Hematopoietic multipotent progenitor cell treated with erythropoietin and hydrocortisone succinate and interleukin-3 and kit ligand, for 4 days (in vitro differentiated cells): Measurements from ENCODE around the gene SLIT3.
A peak's percentile ranks its signal among the peaks of the same experiment; 100 is the strongest.

Source experiments
- DNase-seq: peaks from one replicate; pipeline ENCODE4 v3.0.0-alpha.2; 2015

SLIT3 gene

DNA sequence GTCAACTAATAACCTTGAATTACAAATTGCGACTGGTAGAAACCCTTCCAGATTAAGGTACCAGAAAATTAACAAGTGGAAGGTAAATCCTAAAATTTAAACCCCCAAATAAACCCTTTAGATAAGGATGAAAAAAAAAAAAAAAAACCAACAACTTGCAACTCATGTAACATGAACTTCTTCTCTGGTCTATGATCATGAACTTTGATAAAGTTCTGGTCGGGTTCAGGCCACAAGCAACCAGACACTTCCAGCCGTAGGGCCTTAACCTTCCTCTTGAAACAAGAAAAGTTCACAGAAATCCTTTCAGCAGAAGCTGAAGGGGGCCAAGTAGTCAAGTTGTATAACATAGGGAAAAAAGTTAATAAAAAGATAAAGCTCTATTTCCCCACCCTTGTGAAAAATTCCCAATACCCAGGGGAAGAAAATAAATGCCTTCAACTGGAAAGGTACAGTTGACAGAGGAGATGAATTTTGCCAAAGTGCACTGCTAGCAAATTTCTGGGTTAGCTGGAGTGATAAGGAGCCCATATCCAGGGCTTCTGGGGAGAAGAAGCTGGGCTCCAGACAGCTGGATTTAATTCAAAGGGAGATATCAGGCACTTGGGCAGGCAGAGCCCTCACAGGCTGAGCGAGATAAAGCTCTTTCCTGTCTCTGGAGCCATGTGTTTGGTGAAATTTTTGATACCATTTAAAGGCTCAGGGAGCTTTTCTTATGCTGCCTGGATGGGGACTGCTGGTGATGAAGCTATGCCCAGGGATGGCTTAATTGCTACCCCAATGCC lies 487.6 kb downstream of the SLIT3 start:
- DNase-seq = peak; percentile 96

DNA sequence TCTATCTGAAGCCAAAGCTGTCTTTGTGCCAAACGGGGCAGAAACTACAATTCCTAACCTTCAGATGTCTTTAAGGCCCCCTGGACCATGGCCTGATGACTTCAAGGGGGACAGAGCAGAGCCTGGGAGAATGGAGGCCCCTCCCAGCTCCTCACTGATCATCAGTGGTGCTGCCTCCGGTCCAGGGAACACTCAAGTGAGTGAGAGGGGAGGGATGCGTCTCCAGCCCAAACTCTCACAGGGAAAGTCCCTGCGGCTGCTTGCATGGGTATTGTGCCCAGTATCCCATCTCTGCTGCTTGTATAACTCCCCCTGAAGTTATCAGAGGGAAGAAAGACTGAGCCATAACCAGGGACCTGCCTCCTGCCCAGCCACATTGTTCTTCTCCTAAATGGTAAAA lies 490.3 kb downstream of the SLIT3 start:
- DNase-seq = no peak

DNA sequence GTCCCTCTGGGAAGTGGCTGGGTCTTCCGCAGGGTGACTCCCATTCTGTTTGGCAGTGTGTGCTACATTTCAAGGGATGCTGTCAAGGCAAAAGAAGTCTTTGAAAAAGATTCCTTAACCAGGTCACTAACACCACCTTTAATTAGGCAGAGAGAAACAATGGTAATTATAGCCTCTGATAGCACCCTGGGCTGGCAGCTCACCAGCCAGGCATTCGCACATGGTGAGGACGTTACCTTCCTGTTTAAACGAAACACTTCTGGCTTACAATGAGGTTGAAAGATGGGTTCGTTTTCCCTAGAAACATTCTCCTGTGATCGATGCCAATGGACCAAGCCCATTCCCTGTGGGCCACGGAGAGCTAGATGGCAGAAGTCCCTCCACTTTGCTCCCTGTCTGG lies 491.7 kb downstream of the SLIT3 start:
- DNase-seq = no peak

GRCh38 chr5:168808051-168808616 lies 492.8 kb downstream of the SLIT3 start:
- no peak for DNase-seq

- DNase-seq = no peak
These were observed 493.7 kb downstream of the SLIT3 start for GRCh38 chr5:168807287-168807686.

DNA sequence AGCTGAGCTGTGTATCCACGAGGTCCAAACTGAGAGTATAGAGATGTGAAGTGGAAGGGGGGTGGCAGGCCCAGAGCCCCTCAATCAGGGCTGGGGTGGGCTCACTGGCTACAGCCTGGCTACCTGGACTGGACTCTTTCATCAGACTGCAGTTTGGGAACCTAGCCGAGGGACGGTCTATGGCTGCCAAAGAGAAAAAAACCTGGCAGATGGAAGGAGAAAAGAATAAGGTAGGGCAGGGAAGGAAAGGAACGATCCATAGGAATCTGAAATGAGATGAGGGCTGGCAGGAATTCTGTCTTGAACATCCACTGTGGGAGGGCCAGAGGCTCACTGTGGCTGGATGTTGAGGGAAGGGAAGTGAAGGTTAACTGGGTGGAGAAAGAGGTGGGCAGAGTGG lies 497.4 kb downstream of the SLIT3 start:
- DNase-seq = no peak

DNA sequence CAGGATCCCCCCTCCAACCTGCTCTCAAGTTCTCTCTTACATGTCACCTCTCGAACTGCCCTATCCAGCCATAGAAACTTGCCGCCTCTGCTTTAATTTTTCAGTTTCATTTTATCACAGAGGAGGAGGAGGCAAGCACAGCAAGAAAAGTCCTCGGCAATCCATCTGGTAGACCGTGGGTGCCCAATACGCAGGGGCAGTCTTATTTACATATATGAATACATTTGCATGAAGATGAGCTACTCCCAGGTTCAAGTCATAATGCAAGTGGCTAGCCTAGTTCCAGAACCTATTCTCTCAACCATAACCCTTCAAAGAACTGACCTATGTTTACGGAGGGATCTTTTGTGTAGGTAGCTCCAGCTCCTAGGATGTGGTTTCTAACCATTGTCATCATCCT lies 498.6 kb downstream of the SLIT3 start:
- DNase-seq = no peak

DNA sequence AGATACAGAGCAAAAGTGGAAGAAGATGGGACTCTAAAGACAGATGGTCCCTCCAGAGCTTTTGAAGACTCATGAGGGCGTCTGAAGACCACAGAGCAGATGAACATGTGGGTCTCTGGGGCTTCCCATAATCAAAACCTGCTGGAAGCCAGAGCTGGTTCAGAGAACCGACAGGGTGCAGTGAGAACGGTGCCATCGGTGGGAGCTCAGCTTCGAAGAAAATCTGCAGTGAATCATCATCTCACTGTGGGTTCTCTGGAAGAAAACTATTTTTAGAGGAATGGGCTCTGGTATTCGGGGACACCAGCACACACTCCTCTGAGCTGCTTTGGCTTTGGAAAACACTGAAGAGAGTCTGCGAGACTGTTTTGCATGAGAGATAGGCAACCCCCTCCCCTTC lies 499.4 kb downstream of the SLIT3 start:
- no peak for DNase-seq

- DNase-seq = no peak
These were observed 500.2 kb downstream of the SLIT3 start for GRCh38 chr5:168800701-168801100.

DNA sequence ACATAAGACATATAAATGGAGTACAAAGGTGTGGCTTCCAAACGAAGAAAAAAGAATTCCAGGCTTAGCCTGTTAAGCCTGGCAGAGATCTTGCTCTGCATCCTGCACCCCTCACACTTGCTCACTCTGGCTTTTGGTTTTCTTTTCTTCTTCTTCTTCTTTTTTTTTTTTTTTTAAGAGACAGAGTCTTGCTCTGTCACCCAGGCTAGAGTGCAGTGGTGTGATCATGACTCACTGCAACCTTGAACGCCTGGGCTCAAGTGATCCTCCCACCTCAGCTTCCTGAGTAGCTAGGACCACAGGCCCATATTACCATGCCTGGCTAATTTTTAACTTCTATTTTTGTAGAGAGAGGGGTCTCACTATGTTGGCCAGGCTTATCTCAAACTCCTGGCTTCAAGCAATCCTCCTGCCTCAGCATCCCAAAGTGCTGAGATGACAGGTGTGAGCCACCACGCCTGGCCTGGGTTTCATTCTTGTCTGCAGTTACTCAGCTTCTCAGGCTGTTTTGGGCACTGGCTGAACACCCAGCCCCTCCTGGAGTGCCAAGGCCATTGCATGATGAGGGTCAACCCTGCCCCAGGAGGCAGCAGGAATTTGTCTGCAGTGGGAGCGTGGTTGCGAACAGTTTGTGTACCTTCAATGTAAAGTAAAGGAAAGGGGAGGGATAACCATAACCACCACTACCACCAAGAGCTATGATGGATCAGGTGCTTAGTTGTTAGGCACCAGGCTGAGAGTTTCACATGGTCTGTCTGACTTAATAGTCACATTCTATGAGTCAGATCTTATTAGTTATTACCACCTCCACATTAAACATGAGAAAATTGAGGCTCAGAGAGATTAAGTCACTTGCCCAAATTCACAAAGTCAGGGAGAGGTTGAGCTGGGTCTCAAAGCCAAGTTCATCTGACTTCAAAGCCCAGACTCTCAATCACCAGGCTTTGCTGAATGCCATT lies 502.6 kb downstream of the SLIT3 start:
- DNase-seq = no peak

- no peak for DNase-seq
These were observed 504.1 kb downstream of the SLIT3 start for GRCh38 chr5:168796593-168797580.

GRCh38 chr5:168796000-168796399 lies 504.9 kb downstream of the SLIT3 start:
- DNase-seq = no peak

GRCh38 chr5:168793841-168794837 lies 506.8 kb downstream of the SLIT3 start:
- DNase-seq = no peak

- no peak for DNase-seq
These were observed 508.3 kb downstream of the SLIT3 start for GRCh38 chr5:168792678-168793077.

DNA sequence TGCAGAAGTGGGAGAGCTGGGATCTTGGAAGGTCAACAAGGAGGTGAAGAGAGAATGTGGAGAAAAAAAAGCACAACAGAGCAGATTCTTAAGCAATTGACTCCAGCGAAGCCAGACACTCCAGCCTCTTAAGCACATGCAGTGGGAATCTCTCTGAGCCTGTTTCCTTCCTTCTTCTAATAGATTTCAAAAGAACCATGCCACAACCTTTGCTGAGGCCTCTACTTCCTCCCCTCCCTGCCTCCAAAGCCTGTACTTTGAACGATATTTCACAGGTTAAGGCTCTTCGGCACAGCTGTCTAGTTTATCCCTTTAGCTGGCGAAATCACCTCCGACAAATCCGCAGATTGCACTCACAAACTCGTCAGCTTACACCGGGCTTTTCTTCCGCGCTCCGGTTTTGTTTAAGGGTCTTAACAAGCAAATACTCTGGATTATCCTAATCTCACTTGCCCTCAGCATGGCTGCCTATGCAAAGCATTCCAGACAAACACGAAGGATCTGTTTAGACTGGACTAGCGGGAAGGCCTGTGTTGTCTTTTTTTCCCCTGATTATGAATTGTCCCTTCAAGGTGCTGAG lies 510.2 kb downstream of the SLIT3 start:
- DNase-seq = no peak

DNA sequence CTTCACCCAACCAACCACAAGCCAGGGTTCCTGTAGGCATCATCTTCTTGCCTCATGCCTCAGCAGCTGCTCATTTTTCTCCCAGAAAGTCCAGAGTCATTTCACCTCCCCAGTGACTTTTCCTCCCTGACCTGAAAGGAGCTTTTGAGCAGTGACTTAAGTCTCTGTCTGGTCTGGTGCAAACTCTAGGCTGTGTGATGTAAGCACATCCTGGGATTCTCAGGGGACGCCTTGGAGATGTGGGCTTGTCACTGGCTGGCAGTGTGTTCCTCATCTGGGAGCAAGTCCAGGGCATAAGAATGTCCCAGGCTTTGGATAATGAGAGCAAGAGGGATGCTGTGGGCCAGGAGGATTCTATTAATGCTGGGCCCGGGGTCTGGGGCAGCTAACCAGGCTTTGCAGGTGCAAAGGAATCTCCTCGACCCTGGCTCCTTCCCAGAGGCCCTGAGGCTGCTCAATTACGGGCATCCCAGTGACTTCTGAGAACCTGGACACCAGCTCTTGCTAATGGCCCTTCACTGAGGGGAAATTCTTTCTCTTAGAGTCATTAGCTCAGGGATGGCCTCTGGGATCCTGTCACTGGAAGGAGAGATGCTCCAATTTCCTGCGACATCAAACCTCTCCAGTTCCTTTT lies 510.8 kb downstream of the SLIT3 start:
- DNase-seq = no peak

DNA sequence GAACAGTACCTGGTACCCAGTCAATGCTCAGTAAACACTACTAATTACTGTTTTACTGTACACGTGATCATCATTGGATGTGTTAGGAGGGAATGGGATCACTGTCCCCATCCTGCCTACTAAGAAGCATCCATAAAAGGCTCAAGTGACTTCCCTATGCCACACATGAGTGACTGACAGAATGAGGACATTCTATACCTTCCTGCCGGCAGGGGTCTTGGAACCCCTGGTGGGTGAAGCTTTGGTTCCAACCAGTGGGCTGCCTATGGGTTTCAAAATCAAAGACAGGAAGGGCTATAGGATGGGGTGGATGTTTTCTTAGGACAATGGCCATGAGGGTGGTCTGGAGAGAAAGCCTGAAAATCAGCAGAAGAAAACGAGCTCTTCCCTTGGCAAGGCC lies 512.2 kb downstream of the SLIT3 start:
- DNase-seq = no peak

DNA sequence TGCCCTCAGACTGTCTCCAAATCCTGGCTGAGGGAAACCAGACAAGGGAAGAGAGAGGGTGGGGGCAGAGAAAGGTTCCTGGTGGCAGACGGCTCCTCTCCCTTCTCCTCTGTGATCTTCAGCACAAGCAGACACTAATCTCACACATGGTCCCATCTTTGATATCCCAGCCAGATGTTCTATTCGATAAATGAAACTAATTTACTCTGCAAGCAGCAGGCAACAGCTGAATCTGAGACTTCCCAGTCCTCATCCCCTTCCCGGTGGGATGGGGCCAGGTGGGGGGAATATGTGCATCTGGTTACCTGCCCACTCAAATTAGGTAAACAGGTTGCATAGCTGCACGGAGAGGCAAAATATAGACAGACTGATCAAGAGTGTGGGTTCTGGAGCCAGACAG lies 512.8 kb downstream of the SLIT3 start:
- no peak for DNase-seq

DNA sequence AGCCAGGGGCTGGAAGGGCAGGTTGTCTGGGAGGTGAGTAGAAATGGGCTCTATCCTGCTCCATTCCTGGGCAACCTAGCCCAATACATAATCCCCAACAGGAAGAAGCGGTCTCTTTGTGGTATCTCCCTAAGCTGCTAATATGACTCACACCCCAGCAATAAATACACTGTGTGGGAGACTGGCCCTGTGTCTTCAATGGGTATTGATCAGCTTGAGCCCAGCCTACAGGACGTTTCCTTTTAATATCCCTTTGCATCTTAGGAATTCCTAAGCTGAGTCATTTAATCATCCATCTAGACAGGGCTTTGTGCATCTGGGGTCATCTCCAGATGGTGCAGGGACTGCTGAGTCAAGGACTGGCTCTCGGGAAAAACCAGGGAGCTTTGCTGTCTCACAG lies 514.8 kb downstream of the SLIT3 start:
- no peak for DNase-seq

DNA sequence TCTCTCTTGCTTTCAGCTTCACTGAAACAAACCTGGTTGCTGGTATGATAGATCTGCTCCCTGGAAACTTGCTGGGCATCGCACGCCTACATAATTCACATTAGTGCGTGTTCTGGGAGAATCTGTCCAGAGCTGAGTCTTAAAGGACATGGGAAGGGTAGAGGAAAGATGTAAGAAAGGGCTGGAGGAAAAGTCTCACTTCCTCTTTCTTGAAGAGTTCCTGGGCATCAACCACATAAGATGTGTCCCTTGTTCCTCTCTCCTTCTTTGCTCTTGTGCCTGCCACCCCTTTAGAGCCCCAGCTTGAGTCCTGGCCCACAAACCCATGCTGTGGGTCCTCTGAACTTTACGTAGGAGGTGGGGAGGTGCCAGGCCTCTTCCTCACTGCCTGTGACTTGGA lies 516.5 kb downstream of the SLIT3 start:
- peak; percentile 10 for DNase-seq
